SK-N-MC (cell line): ENCODE measurements around the gene DLG2.

Source experiments
- EZH2 ChIP-seq: fragments of 200-600 bp; sonication (generic); IDR thresholded peaks from one replicate; pipeline ENCODE4 v1.6.1; 2017; ENCODE audit warnings: antibody characterized with exemption
- POLR2AphosphoS5 ChIP-seq: IDR thresholded peaks from 2 replicates; pipeline ENCODE4 v1.6.1; 2012; ENCODE audit warnings: mild to moderate bottlenecking, low read depth, low read length, borderline replicate concordance

GRCh38 chr11:83566950-83567349, 2060.2 kb downstream of the DLG2 start:
- TF ChIP-seq EZH2 = no peak
- no peak for TF ChIP-seq POLR2AphosphoS5
